WTC11 (cell line): Measurements from ENCODE around the gene PRKRIP1.
"Not testable (repeated sequence)": the region's sequence is repeated elsewhere in the genome, so short reads cannot be mapped to it uniquely, and the experiment has no call there.

Experiments used
- CBFB ChIP-seq: sonication (generic); formaldehyde crosslinking; IDR thresholded peaks from 2 replicates; pipeline ENCODE4 v1.8.1; 2022; ENCODE audit warnings: mild to moderate bottlenecking, low read depth, missing genetic modification reagents
- CTCF ChIP-seq: fragments of 200-600 bp; IDR thresholded peaks from 2 replicates; pipeline ENCODE4 v1.8.0; 2022; ENCODE audit warnings: antibody characterized with exemption
- EMX1 ChIP-seq: fragments of 250-450 bp; sonication (Bioruptor Pico); IDR thresholded peaks from 2 replicates; pipeline ENCODE4 v1.8.0; 2021; ENCODE audit warnings: mild to moderate bottlenecking
- FOXP4 ChIP-seq: sonication (generic); formaldehyde crosslinking; IDR thresholded peaks from 2 replicates; pipeline ENCODE4 v1.8.0; 2022; ENCODE audit warnings: mild to moderate bottlenecking, missing genetic modification reagents
- IRF1 ChIP-seq: sonication (generic); formaldehyde crosslinking; IDR thresholded peaks from 2 replicates; pipeline ENCODE4 v1.8.0; 2023; ENCODE audit warnings: missing genetic modification reagents
- NR2C2 ChIP-seq: sonication (generic); formaldehyde crosslinking; IDR thresholded peaks from 2 replicates; pipeline ENCODE4 v1.8.0; 2022; ENCODE audit warnings: mild to moderate bottlenecking, missing genetic modification reagents
- NR3C1 ChIP-seq: sonication (generic); formaldehyde crosslinking; conservative IDR thresholded peaks from 2 replicates; pipeline ENCODE4 v1.8.1; 2023; ENCODE audit warnings: low read depth, mild to moderate bottlenecking, missing genetic modification reagents
- PREB ChIP-seq: sonication (generic); formaldehyde crosslinking; IDR thresholded peaks from 2 replicates; pipeline ENCODE4 v1.8.1; 2022; ENCODE audit warnings: mild to moderate bottlenecking, missing genetic modification reagents, moderate library complexity, borderline replicate concordance
- RELA ChIP-seq: sonication (generic); formaldehyde crosslinking; IDR thresholded peaks from 2 replicates; pipeline ENCODE4 v1.8.1; 2022; ENCODE audit warnings: missing genetic modification reagents, mild to moderate bottlenecking, borderline replicate concordance
- ZNF121 ChIP-seq: sonication (generic); formaldehyde crosslinking; IDR thresholded peaks from 2 replicates; pipeline ENCODE4 v1.8.0; 2023; ENCODE audit warnings: missing genetic modification reagents
- ZNF232 ChIP-seq: sonication (generic); formaldehyde crosslinking; IDR thresholded peaks from 2 replicates; pipeline ENCODE4 v1.8.0; 2022; ENCODE audit warnings: mild to moderate bottlenecking, missing genetic modification reagents
- ZNF263 ChIP-seq: sonication (generic); formaldehyde crosslinking; IDR thresholded peaks from 2 replicates; pipeline ENCODE4 v1.8.1; 2022; ENCODE audit warnings: low read depth, mild to moderate bottlenecking, moderate library complexity, missing genetic modification reagents
- ZNF416 ChIP-seq: fragments of 250-450 bp; sonication (Bioruptor Pico); IDR thresholded peaks from 2 replicates; pipeline ENCODE4 v1.9.0; 2021; ENCODE audit warnings: mild to moderate bottlenecking, inconsistent platforms
- TF ChIP-seq, protein P1 (sequence below): sonication (generic); formaldehyde crosslinking; IDR thresholded peaks from 2 replicates; pipeline ENCODE4 v1.8.1; 2022; ENCODE audit warnings: low read depth, mild to moderate bottlenecking, moderate library complexity, missing genetic modification reagents, borderline replicate concordance

GRCh38 chr7:102404862-102405188 lies 8.7 kb downstream of the PRKRIP1 start:
- not testable (repeated sequence) for TF ChIP-seq FOXP4 (CRISPR knock-in tag); IRF1; ZNF232 (CRISPR knock-in tag); CTCF; EMX1 (CRISPR knock-in tag); PREB (CRISPR knock-in tag); ZNF263 (CRISPR knock-in tag); ZNF121; RELA (CRISPR knock-in tag); CBFB; ZNF416 (CRISPR knock-in tag); NR2C2 (CRISPR knock-in tag); NR3C1 (CRISPR knock-in tag)
- TF ChIP-seq, protein P1, sequence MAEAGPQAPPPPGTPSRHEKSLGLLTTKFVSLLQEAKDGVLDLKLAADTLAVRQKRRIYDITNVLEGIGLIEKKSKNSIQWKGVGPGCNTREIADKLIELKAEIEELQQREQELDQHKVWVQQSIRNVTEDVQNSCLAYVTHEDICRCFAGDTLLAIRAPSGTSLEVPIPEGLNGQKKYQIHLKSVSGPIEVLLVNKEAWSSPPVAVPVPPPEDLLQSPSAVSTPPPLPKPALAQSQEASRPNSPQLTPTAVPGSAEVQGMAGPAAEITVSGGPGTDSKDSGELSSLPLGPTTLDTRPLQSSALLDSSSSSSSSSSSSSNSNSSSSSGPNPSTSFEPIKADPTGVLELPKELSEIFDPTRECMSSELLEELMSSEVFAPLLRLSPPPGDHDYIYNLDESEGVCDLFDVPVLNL (CRISPR knock-in tag) = not testable (repeated sequence)
